ENCODE data around the gene CAMTA1.

CAMTA1 gene

GRCh38 chr1:7229186-7229585, 443.9 kb downstream of the CAMTA1 start:
- DNase-seq (ENCODE audit: low spot score) = no peak

DNA sequence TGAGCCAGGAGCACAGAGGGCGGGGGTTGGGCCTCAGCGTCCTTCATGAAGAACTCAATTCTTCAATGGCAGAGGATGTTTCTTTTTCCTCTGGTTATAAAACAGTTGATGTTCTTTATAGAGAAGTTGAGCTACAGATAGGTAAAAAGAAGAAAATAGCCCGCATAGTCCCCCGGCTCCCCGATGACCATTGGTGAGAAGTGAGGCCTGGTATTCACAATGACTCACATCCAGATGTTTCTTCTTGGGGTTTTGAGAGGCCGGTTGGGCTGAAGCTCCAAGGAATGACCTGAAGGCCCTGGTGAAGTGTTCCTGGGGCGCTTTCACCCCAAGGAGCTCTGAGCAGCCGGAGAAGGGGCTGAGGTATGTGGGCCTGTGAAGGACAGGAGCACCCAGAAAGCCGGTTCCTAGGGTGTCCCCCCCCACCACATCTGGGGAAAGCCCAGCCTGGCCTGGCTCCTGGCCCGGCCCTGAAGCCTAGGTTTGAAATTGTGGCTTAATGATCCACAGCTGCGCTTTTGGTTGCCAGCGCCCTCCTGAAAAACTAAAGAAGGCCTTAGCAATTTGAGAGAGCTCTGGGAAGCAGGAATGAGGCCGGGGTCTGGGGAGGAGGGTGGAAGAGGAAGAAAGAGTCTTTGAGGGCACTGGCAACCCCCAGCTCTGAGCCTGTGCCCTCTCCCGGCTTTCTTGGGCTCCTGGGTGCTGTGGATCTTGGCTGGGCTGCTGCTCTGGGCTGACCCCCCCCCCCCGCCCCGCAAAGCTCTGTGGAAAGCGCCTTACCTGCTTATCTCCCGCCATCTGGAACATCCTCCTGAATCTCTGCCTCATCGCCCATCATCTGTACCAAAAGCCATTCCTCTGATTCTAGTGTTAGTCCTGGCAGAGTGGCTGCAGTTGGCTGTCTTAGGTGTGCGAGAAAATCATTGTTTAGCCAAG, 444.7 kb downstream of the CAMTA1 start:
- DNase-seq (ENCODE audit: low spot score) = no peak

DNA sequence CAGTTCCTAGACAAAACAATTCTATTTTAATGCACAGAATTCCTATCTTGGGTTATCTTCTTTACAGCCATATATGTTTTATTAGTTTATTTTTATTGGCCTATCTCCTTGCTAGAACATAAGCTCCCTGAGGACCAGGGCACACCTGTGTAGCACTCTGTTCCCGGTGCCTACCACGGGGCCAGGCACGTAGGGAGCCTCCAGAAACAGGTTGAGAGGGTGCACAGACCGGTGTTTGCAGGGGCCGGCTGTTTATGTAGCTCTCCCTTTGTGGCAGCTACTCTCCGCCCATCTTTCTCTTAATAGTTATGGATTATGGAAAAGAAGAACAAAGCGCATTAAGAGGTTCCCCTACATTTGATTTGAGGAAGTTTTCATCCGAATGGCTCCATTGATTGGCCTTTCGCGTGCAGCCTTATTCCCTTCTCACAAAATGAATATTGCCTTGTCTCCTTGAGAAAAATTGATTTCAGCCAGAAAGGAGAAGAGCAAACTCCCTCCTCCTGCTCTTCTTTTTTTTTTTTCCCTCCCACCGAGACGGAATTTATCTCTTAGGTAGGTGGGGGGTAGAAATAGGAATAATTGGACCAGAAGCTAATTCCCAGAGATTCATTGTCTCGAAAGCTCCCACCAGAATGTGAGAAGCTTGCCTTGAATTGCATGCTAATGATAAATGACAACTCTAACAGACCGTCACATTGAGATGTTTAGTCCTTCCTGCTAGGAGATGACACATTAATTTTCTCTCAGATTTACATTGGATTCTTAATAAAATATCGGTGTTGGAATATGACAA, 447.4 kb downstream of the CAMTA1 start:
- DNase-seq (ENCODE audit: low spot score) = no peak

- no peak for DNase-seq (ENCODE audit: low spot score)
These were observed 447.9 kb downstream of the CAMTA1 start for GRCh38 chr1:7233237-7233540.

- no peak for DNase-seq (ENCODE audit: low spot score)
These were observed 448.6 kb downstream of the CAMTA1 start for GRCh38 chr1:7233646-7234470.

DNA sequence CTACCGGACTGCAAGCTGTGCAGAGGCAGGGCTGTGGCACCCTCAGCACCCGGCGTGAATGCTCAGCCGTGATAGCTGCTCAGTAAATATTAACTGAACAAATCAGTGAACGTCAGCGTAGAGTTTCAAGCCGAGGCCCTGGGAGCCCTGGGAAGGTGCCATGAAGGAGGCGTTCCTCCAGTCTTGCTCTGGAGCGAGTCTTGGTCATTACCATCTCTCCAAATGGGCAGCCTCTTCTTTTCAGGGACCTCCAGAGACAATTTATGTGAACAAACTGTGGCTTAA, 449.2 kb downstream of the CAMTA1 start:
- DNase-seq (ENCODE audit: low spot score) = no peak

- no peak for DNase-seq (ENCODE audit: low spot score)
These were observed 450.7 kb downstream of the CAMTA1 start for GRCh38 chr1:7235871-7236517.

DNA sequence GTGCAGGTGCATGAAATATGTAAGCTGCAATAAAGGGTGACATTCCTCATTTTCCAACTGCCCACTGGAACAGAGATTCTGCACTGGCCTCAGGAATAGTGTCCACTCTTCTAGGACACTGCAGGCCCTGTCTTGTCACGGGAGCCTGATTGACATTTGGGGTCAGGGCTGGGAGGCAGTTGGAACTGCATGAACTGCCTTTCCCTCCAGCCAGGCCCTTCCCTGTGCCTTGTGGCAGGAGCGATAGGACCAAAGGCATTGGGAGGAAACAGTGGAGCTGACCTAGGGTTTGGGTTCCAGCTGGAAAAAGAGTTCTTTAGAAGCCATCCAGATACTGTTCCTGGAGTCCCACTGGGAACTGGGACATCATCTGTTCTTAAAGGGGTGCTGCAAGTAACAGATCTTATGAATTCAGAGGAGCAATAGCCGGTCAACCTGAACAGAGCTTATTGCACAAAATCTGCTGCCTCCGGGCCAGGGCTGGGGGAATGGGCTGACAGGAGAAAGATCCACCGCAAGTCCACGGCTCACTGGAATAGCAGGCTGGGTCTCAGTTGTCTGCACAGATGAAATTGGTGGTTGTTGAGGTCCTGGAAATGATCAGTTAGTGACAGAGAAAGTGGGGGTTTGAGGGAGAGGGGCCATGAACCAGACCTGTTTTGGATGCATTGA, 451.7 kb downstream of the CAMTA1 start:
- DNase-seq (ENCODE audit: low spot score) = no peak

DNA sequence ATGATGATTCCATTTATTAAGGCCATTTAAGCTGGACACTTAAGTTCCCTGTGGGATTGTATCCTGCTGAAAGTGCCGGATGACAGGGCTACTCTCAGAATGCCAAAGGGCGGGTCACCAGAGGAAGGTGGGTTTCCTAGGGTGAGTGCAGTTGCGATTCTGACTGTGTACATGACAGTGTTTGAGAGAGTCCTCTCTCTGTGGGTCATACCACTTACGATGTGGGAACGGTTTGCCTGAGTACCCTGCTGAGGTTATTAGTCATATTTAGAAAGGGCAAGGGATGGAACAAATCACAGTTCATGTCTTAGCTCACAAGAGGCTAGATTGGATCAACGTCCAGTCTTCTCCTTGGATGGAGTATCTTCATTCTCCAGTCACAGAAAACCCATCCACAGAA, 461.9 kb downstream of the CAMTA1 start:
- DNase-seq (ENCODE audit: low spot score) = no peak

DNA sequence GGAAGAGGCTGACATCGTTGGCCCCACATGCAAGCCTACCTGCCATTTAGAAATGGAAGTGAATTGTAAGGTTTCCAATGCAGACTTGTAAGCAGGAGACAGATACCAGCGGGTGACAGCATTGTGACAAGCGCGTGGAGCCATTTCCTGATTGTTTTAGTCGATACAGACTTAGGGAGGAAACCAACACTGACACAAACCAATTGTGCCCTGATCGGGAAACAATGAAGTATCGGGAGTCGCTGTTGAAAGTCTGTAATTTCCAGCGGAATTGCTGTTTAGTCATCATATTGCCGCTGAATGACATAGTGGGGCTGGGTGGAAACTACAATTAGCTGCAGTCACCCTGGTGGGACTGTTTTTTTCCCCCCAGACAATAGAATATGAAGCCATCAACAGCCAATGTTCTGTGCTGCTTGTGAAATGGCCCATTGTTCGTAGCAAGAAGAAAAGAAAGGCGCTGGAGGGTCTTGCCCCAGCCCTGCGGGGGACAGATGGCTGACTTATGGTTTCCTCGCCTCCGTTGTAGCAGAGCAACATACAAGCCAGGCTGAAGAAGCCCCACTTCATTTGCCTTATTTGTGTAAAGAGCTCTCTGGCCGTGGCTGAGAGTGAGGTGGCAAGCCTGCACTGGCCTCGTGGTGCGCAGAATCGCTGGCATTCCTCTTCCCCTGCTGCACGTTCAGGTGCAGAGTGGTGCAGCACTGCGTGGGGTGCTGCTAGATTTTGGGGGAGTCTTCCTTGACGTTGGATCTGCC, 462.7 kb downstream of the CAMTA1 start:
- no peak for DNase-seq (ENCODE audit: low spot score)

GRCh38 chr1:7248549-7249199, 463.4 kb downstream of the CAMTA1 start:
- no peak for DNase-seq (ENCODE audit: low spot score)

- no peak for DNase-seq (ENCODE audit: low spot score)
These were observed 464.3 kb downstream of the CAMTA1 start for GRCh38 chr1:7249516-7249915.

DNA sequence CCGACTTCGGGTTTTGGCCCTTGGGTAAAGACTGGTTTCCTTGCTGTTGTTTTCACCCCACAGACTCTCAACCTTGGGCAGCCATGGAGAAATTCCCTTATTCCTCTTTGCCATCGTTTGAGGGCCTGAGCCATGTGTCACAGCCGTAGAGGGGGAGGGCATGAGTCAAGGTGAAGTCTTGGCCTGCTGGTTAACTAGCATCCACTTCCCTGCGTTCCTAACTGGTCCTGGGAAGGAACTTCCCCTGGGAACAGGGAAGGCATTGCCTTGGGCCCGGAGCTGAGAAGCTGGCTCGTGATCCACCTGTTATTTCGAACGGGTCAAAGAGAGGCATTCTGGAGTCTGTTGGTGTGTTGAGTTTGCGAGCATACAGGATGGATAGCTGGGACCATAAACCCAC, 464.9 kb downstream of the CAMTA1 start:
- DNase-seq (ENCODE audit: low spot score) = no peak

DNA sequence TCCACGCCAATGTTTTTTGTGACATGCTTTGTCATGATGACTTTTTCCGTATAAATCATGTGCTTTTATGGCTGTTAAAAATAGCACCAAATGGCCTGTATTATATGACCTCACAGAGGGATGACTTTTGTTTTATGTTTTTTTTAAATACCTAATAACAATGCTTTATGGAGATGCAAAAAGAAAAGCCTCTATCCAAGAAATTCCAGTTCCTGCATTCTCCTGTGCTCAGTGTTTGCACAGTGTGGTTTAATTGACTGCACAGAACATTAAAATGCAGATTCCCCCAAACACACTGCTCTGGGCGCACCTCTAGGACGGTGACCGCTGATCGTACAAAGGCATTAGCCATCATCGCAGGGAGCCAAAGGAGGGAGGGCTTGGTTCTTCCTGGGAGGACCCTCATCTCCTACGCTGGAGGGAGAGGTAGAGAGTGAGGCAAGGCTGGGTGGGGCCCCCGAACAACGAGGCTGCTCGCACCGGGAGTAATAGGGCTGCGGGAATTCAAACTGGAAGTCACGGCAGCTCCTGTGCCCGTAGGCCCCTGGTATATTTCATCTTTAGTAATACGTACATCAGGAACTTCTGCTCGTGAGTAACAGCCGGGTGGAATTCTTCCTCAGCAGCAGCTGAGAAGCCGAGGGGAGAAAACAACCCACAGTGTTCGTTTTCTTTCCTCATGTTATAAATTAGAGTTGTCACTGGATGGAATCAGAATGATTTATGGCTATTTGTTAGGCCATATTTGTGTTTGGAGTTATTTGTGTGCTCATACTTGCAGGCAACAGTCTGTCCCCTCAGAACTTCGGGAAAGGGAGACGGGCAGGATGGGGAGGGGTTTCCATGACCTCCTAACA, 465.6 kb downstream of the CAMTA1 start:
- no peak for DNase-seq (ENCODE audit: low spot score)

- DNase-seq (ENCODE audit: low spot score) = no peak
These were observed 466.2 kb downstream of the CAMTA1 start for GRCh38 chr1:7251454-7251800.

DNA sequence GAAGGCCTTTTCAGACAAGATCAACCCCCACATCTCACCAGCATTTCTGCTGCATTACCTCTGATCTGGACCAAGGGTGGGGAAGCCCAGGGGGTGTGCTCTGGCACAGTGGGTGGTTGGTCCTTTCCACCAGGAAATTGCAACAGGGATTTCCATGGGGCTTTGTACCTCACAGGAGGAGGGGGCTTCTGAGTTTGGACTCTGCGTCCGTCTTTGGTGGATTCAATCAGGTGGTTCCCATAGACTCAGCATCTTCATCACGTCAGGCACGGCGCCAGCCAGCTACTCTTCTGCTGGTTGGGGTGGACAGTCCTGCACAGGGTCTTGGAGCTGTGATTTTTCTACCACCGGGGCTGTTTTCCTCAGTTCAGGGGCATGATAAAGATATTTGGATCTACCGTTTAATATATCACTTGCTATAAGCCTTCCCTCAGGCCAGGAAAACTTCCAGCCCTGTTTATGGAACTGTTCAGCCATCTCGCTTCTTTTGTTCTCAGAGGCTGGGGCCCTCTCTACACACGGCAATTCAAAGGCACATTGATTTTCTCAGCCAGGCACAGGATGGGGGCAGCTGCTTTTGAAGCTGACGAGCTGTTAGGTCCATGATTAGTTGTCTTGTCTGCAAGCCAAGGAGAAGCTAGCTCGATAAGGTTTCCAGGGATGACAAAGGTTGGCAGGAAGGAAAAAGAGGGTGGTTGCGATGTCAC, 467.3 kb downstream of the CAMTA1 start:
- no peak for DNase-seq (ENCODE audit: low spot score)

- no peak for DNase-seq (ENCODE audit: low spot score)
These were observed 467.8 kb downstream of the CAMTA1 start for GRCh38 chr1:7253118-7253480.

- no peak for DNase-seq (ENCODE audit: low spot score)
These were observed 468.8 kb downstream of the CAMTA1 start for GRCh38 chr1:7253988-7254587.

Measured in cerebellar cortex (tissue), 1 donor.